A673 (cell line): ENCODE data around the gene TPD52L1. TPM values are rescaled to one million over a fixed set of nuclear protein-coding genes. Genes with fewer than 3 reads are reported as not detected.

Experiments
- BruUV-seq: library from RNA; stranded (reverse); fragments of 400-500 nt; replicated peaks from 2 replicates; lab custom pipeline; 2021; lab: Mats Ljungman, UMichigan
- CTCF ChIA-PET: fragments of 300-600 bp; sonication (Branson Sonifier 250); formaldehyde crosslinking; loops from one replicate; lab custom pipeline; 2022; ENCODE audit warnings: antibody characterized with exemption; lab: Charles Lee
- POLR2A ChIA-PET: fragments of 300-600 bp; sonication (Branson Sonifier 250); formaldehyde crosslinking; loops from one replicate; lab custom pipeline; 2022; ENCODE audit warnings: antibody characterized with exemption; ENCODE audit not compliant: low non-redundant PET; lab: Charles Lee
- DNase-seq: peaks from one replicate; pipeline ENCODE4 v3.0.0-alpha.2; 2015; ENCODE audit warnings: low spot score
- H3K27ac ChIP-seq: fragments of 200-600 bp; sonication (generic); 2 replicates; pipeline ENCODE4 v1.5.1; 2016; ENCODE audit warnings: mixed run types, low read depth, mild to moderate bottlenecking, mixed read lengths, antibody characterized with exemption, low read length; ENCODE audit not compliant: poor library complexity, severe bottlenecking
- H3K27me3 ChIP-seq: fragments of 200-600 bp; sonication (generic); replicated peaks from 2 replicates; pipeline ENCODE4 v1.6.1; 2017; ENCODE audit warnings: mixed run types, low read depth, mild to moderate bottlenecking, mixed read lengths, antibody characterized with exemption, low read length; ENCODE audit not compliant: insufficient read depth, poor library complexity
- H3K36me3 ChIP-seq: fragments of 200-600 bp; sonication (generic); 2 replicates; pipeline ENCODE4 v1.6.1; 2016; ENCODE audit warnings: mixed run types, mild to moderate bottlenecking, mixed read lengths, antibody characterized with exemption, low read length; ENCODE audit not compliant: insufficient read depth, poor library complexity, severe bottlenecking
- H3K4me1 ChIP-seq: fragments of 200-600 bp; sonication (generic); 2 replicates; pipeline ENCODE4 v1.6.1; 2017; ENCODE audit warnings: mixed run types, mild to moderate bottlenecking, mixed read lengths, antibody characterized with exemption, low read length; ENCODE audit not compliant: insufficient read depth, poor library complexity, severe bottlenecking
- H3K4me3 ChIP-seq: fragments of 200-600 bp; sonication (generic); 2 replicates; pipeline ENCODE4 v1.5.1; 2016; ENCODE audit warnings: low read depth, mixed run types, mild to moderate bottlenecking, mixed read lengths, low read length; ENCODE audit not compliant: poor library complexity, severe bottlenecking
- H3K9me3 ChIP-seq: fragments of 200-600 bp; sonication (generic); 2 replicates; pipeline ENCODE4 v1.6.1; 2016; ENCODE audit warnings: mixed run types, low read depth, mild to moderate bottlenecking, mixed read lengths, antibody characterized with exemption, low read length; ENCODE audit not compliant: poor library complexity, severe bottlenecking
- EZH2 ChIP-seq: fragments of 200-600 bp; sonication (generic); IDR thresholded peaks from 2 replicates; pipeline ENCODE4 v1.6.1; 2017; ENCODE audit warnings: borderline replicate concordance, low read depth, mild to moderate bottlenecking, mixed read lengths, antibody characterized with exemption, low read length; ENCODE audit not compliant: poor library complexity, severe bottlenecking
- intact Hi-C: fragments of 100-400 bp; cut with micrococcal nuclease; formaldehyde crosslinking; loops from one replicate; pipeline ENCODE4 v1.10.0; 2022; ENCODE audit not compliant: unreplicated experiment
- total RNA-seq: library from RNA; stranded (reverse); gene quantifications from 2 replicates; pipeline ENCODE4 v1.2.3, GENCODE V29; 2021
- TF ChIP-seq, protein P1 (sequence below): fragments of 300-800, 200-600 bp; sonication (generic); conservative IDR thresholded peaks from 2 replicates; pipeline ENCODE4 v1.5.1; 2017; ENCODE audit warnings: low read depth, mild to moderate bottlenecking, antibody characterized with exemption, low read length, moderate library complexity, mixed read lengths

The TPD52L1 gene
- total RNA-seq, 1 experiment from 2014 or later: 2.0 TPM

DNA sequence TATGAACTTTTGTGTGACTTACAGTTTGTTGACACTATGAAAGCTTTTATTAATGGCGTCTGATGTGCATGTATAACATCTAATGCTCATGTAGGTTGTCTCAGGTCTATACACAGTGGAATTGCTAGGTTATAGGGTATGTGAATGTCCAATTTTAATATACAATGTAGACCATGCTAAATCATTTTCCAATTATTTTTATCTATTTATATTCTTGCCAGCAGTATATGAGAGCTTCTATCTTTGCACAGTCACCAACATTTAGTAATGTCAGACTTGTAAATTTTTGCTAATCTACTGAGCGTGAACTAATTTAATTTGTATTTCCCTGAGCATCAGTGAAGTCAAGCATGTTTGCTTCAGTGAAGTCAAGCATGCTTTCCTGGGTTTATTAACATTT lies 64.4 kb downstream of the TPD52L1 start:
- BruUV-seq: no TSS peak
- POLR2A ChIA-PET: no interaction called here

DNA sequence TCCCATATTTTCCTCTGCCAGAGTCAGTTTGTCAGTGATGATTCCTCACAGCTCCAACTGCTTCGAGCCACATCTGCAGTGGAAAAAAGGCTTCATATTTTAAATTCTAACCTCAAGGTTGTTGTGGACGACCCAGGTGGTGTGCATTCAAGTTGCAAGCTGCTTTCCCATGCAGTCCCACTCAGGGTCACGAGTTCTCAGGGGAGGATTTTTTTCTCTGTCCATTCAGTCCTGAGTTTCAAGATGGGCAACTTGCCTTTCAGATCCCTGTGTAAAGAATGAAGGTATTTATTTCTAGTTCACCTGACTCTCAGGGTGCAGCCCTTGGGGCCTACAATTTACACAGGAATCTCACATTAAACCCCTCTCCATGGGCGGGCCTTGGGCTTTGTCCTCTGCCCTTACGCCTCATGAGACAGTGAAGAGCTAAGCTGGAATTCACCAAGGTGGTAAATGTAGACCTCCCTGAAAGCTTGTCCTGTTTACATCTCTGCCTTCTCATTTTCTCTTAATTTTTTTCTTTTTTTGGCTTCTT lies 65.9 kb downstream of the TPD52L1 start:
- TF ChIP-seq, protein P1, sequence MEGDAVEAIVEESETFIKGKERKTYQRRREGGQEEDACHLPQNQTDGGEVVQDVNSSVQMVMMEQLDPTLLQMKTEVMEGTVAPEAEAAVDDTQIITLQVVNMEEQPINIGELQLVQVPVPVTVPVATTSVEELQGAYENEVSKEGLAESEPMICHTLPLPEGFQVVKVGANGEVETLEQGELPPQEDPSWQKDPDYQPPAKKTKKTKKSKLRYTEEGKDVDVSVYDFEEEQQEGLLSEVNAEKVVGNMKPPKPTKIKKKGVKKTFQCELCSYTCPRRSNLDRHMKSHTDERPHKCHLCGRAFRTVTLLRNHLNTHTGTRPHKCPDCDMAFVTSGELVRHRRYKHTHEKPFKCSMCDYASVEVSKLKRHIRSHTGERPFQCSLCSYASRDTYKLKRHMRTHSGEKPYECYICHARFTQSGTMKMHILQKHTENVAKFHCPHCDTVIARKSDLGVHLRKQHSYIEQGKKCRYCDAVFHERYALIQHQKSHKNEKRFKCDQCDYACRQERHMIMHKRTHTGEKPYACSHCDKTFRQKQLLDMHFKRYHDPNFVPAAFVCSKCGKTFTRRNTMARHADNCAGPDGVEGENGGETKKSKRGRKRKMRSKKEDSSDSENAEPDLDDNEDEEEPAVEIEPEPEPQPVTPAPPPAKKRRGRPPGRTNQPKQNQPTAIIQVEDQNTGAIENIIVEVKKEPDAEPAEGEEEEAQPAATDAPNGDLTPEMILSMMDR: no peak
- TF ChIP-seq EZH2: no peak
- no peaks in the 10 kb centered on the region for H3K36me3 ChIP-seq
- no peaks in the 10 kb centered on the region for H3K9me3 ChIP-seq
- ChIA-PET CTCF (no interaction called here), POLR2A (no interaction called here)
- H3K27me3 ChIP-seq: no peaks in the 10 kb centered on the region
- H3K4me3 ChIP-seq: no peak overlapping the region
- intact Hi-C loops: no loop called here
- H3K4me1 ChIP-seq: peaks cover 14% of the 10 kb centered on the region
- no TSS peak for BruUV-seq
- DNase-seq: no peak
- H3K27ac ChIP-seq: no peak overlapping the region

More for the DNA sequence above, 64.4 kb downstream of the TPD52L1 start:
- Histone ChIP-seq H3K36me3 (no peaks in the 10 kb centered on the region), H3K27me3 (no peaks in the 10 kb centered on the region), H3K27ac (no peak overlapping the region), H3K4me1 (peaks cover 11% of the 10 kb centered on the region), H3K9me3 (no peaks in the 10 kb centered on the region), H3K4me3 (no peak overlapping the region)
- intact Hi-C loops: no loop called here
- no peak for DNase-seq
- CTCF ChIA-PET: no interaction called here
- TF ChIP-seq, protein P1: no peak
- no peak for TF ChIP-seq EZH2

DNA sequence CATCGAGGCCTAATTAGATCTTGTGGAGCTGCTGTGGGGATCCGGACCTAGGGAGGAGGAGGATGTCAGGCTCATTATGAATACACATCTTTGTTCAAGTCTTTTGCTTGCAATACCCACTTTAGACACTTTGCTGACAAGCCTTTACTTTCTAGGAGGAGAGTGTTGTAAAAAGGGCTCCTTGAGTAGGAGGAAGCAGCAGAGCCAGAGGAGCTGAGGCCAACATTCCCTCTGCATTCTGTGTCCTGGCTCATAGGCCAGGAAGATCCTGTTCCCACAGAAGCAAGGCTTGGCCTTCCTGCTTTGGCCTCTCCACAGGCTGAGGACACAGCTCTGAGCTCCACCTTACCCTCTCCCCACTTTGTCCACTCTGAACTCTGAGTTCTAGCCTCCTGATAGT lies 67.1 kb downstream of the TPD52L1 start:
- no peak overlapping the region for H3K27ac ChIP-seq
- TF ChIP-seq, protein P1: no peak
- TF ChIP-seq EZH2: no peak
- H3K4me1 ChIP-seq: peaks cover 14% of the 10 kb centered on the region
- no TSS peak for BruUV-seq
- intact Hi-C loops: no loop called here
- H3K36me3 ChIP-seq: no peaks in the 10 kb centered on the region
- DNase-seq: no peak
- CTCF ChIA-PET: no interaction called here
- H3K4me3 ChIP-seq: no peak overlapping the region
- H3K27me3 ChIP-seq: no peaks in the 10 kb centered on the region
- POLR2A ChIA-PET: no interaction called here
- no peaks in the 10 kb centered on the region for H3K9me3 ChIP-seq
